Peyer's patch (tissue), 4 donors: ENCODE results near the gene UBE2Q2. TPM values are rescaled to one million over a fixed set of nuclear protein-coding genes. Genes with fewer than 3 reads are reported as not detected.
"Not testable (repeated sequence)": the region's sequence is repeated elsewhere in the genome, so short reads cannot be mapped to it uniquely, and the experiment has no call there.

Source experiments
- DNase-seq, 3 donors: peaks; one replicate each; pipeline ENCODE4 v3.0.0-alpha.2; 2017 to 2019
- H3K27ac ChIP-seq, 4 donors: fragments of 200-600 bp; sonication (generic); one replicate each; pipeline ENCODE4 v1.5.1; 2016 to 2019
- H3K27me3 ChIP-seq, 2 donors: fragments of 200-600 bp; sonication (generic); one replicate each; pipeline ENCODE4 v1.5.1; 2019
- H3K36me3 ChIP-seq, 3 donors: fragments of 200-600 bp; sonication (generic); one replicate each; pipeline ENCODE4 v1.5.1; 2016 to 2019
- H3K4me1 ChIP-seq, 4 donors: fragments of 200-600 bp; sonication (generic); one replicate each; pipeline ENCODE4 v1.5.1; 2016 to 2019
- H3K4me3 ChIP-seq, 4 donors: fragments of 200-600 bp; sonication (generic); 1 replicate in 3 of 4; 2 replicates in 1 of 4; pipeline ENCODE4 v1.5.1; 2016 to 2019; ENCODE audit warnings: mild to moderate bottlenecking in 1 of 4
- H3K9me3 ChIP-seq, 4 donors: fragments of 200-600 bp; sonication (generic); one replicate each; pipeline ENCODE4 v1.5.1; 2016 to 2019; ENCODE audit warnings: mild to moderate bottlenecking in 1 of 4
- POLR2A ChIP-seq, 2 donors: fragments of 450-650 bp; IDR thresholded peaks; one replicate each; pipeline ENCODE4 v1.5.1; 2017; ENCODE audit warnings: antibody characterized with exemption in 2 of 2, mild to moderate bottlenecking in 2 of 2, moderate library complexity in 2 of 2
- total RNA-seq, 4 donors: library from RNA; depleted of rRNA; stranded (reverse); fragments of >200 nt; gene quantifications; one replicate each; pipeline ENCODE4 v1.1.0, GENCODE V29; 2016
- TF ChIP-seq, protein P1 (sequence below), 6 experiments: fragments of 450-650 bp in 4 of 6; fragments of 200-600 bp in 2 of 6; sonication (generic) in 1 of 6; IDR thresholded peaks; one replicate each; pipeline ENCODE4 v1.5.1; 2017 to 2019; ENCODE audit warnings: antibody characterized with exemption in 6 of 6, mild to moderate bottlenecking in 3 of 6, moderate library complexity in 1 of 6

The UBE2Q2 gene
- total RNA-seq, 4 donors from 2014 or later = 9.3 to 52.0 (median 12.2) TPM

DNA sequence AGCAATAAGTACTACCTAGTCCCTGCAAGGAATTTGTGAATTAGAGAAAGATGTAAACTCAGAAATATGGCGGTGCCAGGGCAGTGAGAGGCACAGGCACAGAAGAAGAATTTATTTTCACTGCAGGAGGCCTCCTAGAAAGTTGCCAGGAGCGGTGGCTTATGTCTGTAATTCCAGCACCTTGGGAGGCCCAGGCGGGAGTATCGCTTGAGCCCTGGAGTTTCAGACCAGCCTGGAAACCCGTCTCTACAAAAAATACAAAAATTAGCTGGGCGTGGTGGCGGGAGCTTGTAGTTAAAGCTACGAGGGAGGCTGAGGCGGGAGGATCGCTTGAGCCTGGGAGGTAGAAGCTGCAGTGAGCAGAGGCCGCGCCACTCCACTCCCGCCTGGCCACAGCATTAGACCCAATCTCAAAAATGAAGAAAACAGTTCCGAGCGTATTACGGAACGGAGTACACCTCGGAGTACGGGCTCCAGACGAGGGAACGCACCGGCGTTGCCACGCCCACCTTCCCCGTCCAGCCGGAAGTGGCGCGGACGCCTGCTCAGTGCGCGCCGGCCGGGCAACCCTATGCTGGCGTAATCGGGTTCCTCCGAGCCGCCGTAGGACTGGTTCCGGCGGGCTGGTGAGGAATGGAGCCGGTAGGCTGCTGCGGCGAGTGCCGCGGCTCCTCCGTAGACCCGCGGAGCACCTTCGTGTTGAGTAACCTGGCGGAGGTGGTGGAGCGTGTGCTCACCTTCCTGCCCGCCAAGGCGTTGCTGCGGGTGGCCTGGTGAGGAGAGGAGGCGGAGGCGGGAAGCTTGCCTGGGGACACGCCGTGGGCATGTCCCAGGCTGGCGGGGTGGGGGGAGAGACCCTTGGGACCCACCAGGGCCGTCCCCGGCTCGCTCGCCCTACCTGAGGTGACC, 60.3 kb downstream of the UBE2Q2 start, which contains the start of gene FBXO22:
TSS of gene FBXO22 (plus strand) at position 548 of the 909 bp plus-strand sequence. CDS start at position 634, 86 bp downstream.
- Histone ChIP-seq H3K27ac (peak within 1 kb of the TSS; percentile 79 to 89 (median 80)), H3K36me3 (peaks cover 0 to 16% (median 0%) of the 10 kb centered on the region in 3 donors), H3K4me1 (peaks cover 0 to 15% (median 0%) of the 10 kb centered on the region in 4 donors), H3K27me3 (no peaks in the 10 kb centered on the region), H3K4me3 (peak within 1 kb of the TSS; percentile 77 to 90 (median 85)), H3K9me3 (no peaks in the 10 kb centered on the region)
- peak; percentile 89 to 96 (median 94) for DNase-seq
- peak; percentile 67 to 68 for TF ChIP-seq POLR2A (IDR thresholded peaks at IDR 0.05)
- TF ChIP-seq, protein P1, sequence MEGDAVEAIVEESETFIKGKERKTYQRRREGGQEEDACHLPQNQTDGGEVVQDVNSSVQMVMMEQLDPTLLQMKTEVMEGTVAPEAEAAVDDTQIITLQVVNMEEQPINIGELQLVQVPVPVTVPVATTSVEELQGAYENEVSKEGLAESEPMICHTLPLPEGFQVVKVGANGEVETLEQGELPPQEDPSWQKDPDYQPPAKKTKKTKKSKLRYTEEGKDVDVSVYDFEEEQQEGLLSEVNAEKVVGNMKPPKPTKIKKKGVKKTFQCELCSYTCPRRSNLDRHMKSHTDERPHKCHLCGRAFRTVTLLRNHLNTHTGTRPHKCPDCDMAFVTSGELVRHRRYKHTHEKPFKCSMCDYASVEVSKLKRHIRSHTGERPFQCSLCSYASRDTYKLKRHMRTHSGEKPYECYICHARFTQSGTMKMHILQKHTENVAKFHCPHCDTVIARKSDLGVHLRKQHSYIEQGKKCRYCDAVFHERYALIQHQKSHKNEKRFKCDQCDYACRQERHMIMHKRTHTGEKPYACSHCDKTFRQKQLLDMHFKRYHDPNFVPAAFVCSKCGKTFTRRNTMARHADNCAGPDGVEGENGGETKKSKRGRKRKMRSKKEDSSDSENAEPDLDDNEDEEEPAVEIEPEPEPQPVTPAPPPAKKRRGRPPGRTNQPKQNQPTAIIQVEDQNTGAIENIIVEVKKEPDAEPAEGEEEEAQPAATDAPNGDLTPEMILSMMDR (IDR thresholded peaks at IDR 0.05) = no peak

DNA sequence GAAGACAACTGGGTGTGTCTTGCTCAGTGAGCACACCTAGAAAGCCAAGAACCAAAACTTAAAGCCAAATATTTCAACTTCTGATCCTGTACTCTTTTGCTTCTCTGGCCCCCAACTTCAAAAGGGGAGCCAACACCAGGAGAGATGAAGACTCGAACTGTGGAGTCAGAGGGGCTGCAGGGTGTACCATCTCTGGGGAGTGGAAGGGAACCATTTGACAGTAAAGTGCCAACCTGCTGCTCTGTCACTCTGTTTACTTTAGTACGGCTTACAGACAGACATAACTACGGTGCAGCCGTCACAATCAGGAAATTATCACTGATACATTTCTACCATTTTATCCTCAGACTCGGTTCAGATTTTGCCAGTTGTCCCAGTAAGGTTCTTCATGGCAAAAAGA, 62.0 kb downstream of the UBE2Q2 start:
- no peak for DNase-seq
- Histone ChIP-seq H3K27me3 (no peaks in the 10 kb centered on the region), H3K36me3 (peaks cover 0 to 20% (median 0%) of the 10 kb centered on the region in 3 donors), H3K4me3 (peak overlapping the region in 2 of 4 donors; percentile 18 to 77), H3K4me1 (peaks cover 0 to 15% (median 0%) of the 10 kb centered on the region in 4 donors), H3K27ac (no peak overlapping the region), H3K9me3 (no peaks in the 10 kb centered on the region)
- TF ChIP-seq POLR2A (IDR thresholded peaks at IDR 0.05) = no peak
- TF ChIP-seq, protein P1 (IDR thresholded peaks at IDR 0.05) = no peak

DNA sequence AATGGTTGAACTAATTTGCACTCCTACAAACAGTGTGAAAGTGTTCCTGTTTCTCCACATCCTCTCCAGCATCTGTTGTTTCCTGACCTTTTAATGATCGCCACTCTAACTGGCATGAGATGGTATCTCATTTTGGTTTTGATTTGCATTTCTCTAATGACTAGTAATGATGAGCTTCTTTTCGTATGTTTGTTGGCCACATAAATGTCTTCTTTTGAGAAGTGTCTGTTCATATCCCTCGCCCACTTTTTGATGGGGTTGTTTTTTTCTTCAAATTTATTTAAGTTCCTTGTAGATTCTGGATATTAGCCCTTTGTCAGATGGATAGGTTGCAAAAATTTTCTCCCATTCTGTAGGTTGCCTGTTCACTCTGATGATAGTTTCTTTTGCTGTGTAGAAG, 67.1 kb downstream of the UBE2Q2 start:
- not testable (repeated sequence) for H3K4me1 ChIP-seq, DNase-seq, H3K27me3 ChIP-seq, H3K9me3 ChIP-seq, H3K4me3 ChIP-seq, H3K27ac ChIP-seq
- H3K36me3 ChIP-seq = peaks cover 0 to 43% (median 0%) of the 10 kb centered on the region in 3 donors

DNA sequence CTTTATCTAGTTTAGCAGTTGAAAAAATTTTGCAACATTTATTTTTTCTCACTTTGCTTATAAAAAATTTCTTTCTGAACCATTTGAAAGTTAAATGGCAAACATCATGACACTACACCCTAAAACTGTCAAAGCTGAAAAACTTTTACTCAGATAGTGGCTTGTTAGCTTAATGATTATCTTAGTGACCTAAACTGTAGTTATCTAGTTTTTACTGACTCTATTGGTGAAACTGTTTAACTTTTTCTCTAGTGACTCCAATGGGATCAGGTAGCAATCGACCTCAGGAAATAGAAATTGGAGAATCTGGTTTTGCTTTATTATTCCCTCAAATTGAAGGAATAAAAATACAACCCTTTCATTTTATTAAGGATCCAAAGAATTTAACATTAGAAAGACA, 73.7 kb downstream of the UBE2Q2 start:
- Histone ChIP-seq H3K9me3 (no peaks in the 10 kb centered on the region), H3K27me3 (no peaks in the 10 kb centered on the region), H3K36me3 (peaks cover 0 to 36% (median 0%) of the 10 kb centered on the region in 3 donors), H3K27ac (no peak overlapping the region), H3K4me1 (peaks cover 0 to 3% (median 0%) of the 10 kb centered on the region in 4 donors), H3K4me3 (no peak overlapping the region)
- no peak for TF ChIP-seq POLR2A (IDR thresholded peaks at IDR 0.05)
- DNase-seq = no peak

DNA sequence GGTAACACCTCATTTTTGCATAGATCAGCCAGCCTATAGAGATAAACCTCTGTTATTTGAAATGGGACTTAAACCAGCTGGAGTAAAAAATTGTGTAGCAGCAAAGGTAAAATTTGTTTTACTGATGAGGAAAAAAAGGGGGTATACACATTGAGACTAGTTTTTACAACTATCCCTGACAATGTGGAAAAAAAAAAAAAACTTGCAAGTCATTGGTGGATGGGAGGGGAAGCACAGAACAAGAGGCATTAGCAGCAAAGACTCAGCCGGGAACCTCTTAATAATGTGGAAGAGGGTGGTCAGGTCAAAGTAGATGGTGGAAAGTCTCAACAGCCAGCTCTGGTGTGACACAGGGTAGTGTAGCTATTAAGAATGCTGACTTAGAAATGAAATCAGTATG, 74.9 kb downstream of the UBE2Q2 start:
- no peaks in the 10 kb centered on the region for H3K27me3 ChIP-seq
- no peak overlapping the region for H3K27ac ChIP-seq
- peaks cover 0 to 35% (median 0%) of the 10 kb centered on the region in 3 donors for H3K36me3 ChIP-seq
- no peak for TF ChIP-seq POLR2A (IDR thresholded peaks at IDR 0.05)
- TF ChIP-seq, protein P1 (IDR thresholded peaks at IDR 0.05) = no peak
- H3K4me1 ChIP-seq = peaks cover 0 to 15% (median 0%) of the 10 kb centered on the region in 4 donors
- no peaks in the 10 kb centered on the region for H3K9me3 ChIP-seq
- no peak for DNase-seq
- no peak overlapping the region for H3K4me3 ChIP-seq

DNA sequence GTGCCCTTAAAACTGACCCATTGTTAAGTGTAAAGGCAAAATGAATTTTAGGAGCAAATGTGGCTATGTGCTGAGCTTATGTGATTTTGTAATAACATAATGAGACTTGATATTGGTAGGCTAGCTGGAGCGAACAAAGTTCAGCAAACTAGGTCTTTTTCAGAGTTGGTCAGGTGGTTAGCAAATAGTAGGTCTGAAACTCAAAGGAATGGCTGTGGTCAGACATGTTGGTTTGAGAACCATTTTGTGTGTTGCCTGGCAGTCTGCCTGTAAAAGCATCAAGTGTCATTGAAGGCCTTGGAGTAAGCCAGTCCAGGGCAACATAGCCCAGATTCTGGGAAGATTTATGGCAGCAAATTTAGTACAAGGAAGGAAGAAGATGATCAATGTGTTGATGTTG, 76.8 kb downstream of the UBE2Q2 start:
- H3K27ac ChIP-seq = no peak overlapping the region
- TF ChIP-seq POLR2A (IDR thresholded peaks at IDR 0.05) = no peak
- TF ChIP-seq, protein P1 (IDR thresholded peaks at IDR 0.05) = no peak
- no peak overlapping the region for H3K4me3 ChIP-seq
- no peaks in the 10 kb centered on the region for H3K27me3 ChIP-seq
- peaks cover 0 to 17% (median 0%) of the 10 kb centered on the region in 3 donors for H3K36me3 ChIP-seq
- H3K9me3 ChIP-seq = no peaks in the 10 kb centered on the region
- H3K4me1 ChIP-seq = peaks cover 0 to 15% (median 0%) of the 10 kb centered on the region in 4 donors
- no peak for DNase-seq
